Stimulated activated CD4-positive, alpha-beta T cell treated with anti-CD3 and anti-CD28 coated beads, Interleukin-4, amount 100 ng/mL, for 48 hours (primary cell): ENCODE data around the gene N4BP3.

Source experiments
- DNase-seq, 2 donors: peaks; one replicate each; pipeline ENCODE4 v3.0.0-alpha.2; 2020; ENCODE audit warnings: low read depth in 2 of 2

The N4BP3 gene

GRCh38 chr5:178098685-178099084, 14.6 kb upstream of the N4BP3 start:
- no peak for DNase-seq

DNA sequence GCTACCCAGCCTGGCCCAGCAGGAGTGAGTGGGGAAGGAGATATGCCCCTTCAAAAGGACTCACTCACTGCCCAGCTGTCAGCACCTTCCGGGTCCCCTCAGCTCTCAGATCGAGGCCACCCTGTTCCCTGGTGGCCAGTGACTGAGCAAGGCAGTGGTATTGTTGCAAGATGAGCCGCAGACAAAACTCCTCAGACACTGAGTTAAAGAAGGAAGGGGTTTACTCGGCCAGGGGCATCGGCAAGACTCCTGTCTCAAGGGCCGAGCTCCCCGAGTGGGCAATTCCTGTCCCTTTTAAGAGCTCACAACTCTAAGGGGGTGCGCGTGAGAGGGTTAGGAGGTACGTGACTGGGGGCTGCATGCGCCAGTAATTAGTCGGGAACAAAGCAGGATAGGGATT, 9.7 kb upstream of the N4BP3 start:
- DNase-seq: no peak

GRCh38 chr5:178104492-178104891, 8.8 kb upstream of the N4BP3 start:
- no peak for DNase-seq

GRCh38 chr5:178106086-178106485, 7.2 kb upstream of the N4BP3 start:
- no peak for DNase-seq

- no peak for DNase-seq
Measured at GRCh38 chr5:178106556-178107239, 6.6 kb upstream of the N4BP3 start.

DNA sequence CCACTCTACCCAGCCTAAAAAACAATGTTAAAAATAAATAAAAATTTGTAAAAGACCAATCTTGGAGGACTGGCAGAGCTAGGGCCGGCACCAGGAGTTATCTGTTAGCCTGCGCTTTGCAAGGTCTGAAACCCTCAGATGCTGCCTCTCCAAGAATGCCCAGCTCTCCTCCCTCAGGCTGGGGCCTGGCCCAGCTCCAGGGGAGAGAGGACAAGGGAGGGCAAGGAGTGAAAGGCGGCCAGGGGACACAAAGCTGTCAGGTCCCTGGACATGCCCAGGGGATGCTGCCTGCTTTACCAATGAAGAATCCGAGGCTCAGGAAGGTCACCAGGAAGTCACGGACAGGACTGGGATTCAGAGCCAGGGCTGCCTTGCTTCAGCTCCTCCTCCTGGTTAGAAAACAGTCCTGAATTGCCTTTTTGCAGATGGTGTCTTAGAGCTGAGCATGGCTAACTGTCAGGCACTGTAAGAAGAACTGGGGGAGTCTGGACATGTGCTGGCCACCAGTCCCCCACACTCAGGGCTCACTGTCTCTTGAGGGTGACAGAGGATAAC, 5.5 kb upstream of the N4BP3 start:
- no peak for DNase-seq

- no peak for DNase-seq
Measured at GRCh38 chr5:178108446-178108845, 4.9 kb upstream of the N4BP3 start.

GRCh38 chr5:178108966-178109365, 4.4 kb upstream of the N4BP3 start:
- no peak for DNase-seq

DNA sequence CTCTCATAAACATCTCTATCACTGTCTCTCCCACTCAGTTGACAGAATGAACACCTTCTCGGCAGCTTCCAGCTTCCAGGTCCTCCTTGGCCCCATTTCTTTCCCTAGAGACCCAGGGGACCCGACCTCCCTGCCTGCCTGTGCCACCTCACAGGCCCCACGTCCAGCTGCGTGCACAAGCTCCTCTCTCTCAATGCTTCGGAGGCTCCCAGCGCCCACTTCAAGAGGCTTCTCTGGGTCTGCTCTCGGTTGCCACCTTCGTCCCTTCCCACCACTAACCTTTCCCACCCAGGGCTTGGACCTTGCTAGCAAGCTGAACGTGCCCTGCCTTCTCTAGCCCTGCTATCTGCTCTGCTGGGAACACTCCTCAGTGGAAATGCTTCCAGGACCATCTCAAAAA, 2.8 kb upstream of the N4BP3 start:
- DNase-seq: no peak

- DNase-seq: no peak
Measured at GRCh38 chr5:178111925-178112324, 1.4 kb upstream of the N4BP3 start.

DNA sequence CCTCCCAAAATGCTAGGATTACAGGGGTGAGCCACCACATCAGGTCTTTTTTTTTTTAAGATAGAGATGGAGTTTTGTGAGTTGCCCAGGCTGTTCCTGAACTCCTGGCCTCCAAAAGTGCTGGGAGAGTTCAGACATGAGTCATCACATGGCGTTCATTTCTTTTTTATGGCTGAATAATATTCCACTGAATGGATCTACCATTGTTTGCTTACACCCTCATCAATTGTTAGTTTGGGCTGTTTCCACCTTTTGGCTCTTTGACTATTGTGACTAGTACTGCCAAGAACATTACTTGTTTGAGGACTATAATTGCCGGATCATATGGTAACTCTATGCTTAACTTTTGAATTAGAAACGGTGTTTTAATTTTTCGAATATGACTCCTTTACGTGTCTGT, 787 bp upstream of the N4BP3 start:
- no peak for DNase-seq

DNA sequence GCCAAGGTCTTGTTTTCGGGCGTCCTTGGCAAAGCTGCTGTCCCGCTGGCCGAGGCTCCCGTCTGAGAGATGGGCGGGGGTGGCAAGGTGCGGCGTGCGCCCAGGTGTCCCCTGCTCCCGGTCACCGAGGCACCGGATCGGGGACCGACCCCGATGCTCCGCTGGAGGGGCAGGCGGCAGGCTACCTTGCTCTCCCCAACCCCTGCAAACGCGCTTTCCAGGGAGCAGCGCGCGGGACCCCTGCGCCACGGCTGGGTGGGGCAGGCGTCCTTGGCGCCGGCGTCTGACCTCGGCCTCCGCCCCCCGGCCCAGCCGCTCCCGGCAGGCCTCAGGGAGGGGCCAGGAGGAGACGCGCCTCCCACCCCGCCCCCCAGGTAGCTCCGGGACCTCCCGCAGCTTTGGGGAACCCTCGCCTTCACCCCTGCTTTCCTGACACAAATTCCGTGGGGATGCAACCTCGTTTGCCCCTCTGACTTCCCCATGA, 551 bp downstream of the N4BP3 start:
- no peak for DNase-seq

DNA sequence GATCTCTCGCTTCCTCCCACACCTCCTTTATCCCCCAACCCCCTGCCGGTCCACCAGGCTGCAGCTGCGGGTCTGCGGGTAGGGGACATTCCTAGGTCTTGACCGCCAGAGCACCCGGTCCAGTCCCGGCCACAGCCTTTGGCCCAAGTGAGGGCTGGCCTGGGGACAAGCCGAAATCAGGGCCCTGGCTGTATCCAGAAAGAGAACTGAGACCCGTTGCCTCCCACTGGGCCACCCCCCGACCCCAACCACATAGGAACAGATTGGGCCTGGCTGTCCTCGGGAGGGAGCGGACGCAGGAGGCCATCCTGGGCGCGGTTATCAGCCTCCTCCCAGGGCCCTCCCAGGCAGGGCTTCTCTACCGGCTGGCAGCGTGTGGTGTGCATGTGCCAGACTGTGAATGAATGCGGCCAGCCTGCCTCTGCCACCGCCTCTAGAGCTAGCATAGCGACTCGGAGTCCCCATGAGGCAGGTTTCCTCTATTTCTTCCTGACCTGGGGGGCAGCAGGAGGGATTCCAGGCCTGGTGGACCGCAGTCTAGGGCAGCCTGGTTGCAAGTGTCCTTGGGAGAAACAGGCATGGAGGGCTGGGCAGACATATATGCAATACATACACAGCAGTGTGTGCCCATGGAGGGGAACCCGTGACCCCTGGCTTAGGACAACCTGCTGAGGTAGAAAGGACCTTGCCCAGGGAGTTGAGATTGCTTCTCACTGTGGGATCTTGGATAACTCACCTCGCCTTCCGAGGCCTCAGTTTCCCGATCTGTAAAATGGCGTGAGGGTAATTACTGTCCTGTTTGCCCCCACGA, 1.2 kb downstream of the N4BP3 start:
- DNase-seq: no peak

- no peak for DNase-seq
Measured at GRCh38 chr5:178115136-178115813, 1.9 kb downstream of the N4BP3 start.

DNA sequence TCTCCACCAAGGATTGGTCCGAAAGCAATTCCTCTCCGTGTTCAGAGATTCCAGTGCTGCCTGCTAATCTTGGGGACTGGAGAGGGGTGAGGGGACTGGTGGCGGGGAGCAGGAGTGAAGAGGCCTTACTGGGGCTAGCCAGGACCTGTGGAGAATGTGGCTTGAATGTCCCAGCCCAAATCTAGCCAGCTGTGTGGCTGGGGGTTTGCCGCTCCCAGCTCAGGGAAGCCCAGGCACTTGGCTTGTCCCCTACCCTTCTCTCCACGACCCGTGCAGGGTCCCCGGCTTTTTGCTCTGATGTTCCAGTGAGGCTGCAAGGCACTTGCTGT, 2.4 kb downstream of the N4BP3 start:
- no peak for DNase-seq

DNA sequence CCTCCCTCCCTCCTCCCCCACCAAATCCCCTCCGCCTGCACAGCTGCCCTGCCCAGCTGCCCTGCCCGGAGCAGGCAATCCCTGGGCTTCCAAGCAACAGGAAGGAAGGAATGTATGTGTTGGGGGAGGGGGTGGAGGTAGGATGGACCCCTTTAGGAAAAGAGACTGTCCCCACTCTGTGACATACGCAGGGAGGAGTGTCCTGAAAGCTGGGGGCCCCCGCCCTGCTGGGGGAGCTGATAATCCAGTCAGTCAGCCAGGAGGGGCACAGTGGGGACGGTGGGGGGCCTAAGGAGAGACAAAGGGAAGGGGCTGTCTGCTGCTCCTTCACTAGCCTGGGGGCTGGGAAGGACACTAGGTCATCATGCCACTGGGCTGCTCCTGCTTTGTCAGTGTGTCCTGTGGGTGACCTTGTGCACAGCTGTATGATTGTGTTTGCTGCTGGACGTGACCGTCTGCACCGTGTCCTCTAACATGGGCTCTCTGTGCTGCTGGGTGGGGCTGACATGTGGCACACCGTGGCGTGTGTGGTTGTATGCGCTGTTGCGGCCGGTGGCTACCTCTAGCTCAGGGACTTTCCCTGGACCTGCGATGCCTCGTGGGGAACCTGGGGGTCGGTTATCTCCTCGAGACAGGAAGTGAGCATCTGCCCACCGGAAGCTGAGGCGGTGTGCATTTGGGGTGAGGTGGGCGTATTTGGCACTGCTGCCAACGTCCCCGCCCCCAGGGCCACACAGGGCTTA, 3.0 kb downstream of the N4BP3 start:
- DNase-seq: peak in 1 of 2 donors; percentile 41

DNA sequence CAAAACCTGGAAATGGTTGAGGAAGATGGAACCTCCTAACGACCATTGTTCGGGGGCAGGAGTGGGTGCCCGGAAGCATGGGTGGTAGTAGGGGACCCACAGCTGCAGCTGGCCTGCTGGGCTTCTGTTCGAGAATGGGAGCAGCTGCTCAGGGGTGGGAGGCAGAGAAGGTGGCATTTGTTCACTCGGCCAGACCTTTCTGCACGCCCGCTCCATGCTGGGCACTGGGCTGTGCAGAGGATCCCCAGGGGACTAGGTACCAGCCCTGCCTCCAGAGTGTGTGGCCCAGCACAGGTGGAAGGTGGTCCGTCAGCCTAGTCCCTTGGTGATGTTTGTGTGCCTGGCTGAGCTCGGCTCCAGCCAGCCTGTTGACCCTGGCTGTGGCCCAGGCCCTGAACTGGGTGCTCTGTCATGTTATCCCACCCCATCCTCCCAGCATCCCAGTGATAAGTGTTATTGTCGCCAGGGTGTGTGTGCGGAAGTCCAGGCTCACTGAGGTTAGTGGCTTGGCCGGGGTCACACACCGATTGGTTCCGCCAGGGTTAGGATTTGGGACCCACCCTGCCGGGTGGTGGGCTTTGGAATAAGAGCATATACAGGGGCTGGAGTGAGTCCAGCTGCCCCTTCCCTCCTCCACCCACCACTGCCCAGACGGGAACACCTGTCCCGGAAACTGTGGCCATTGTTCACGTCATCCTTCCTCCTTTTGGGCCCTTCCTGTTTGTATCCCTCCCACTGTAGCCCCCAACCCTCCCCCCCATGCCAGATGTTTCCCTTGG, 4.8 kb downstream of the N4BP3 start:
- DNase-seq: no peak

- DNase-seq: no peak
Measured at GRCh38 chr5:178119915-178120606, 6.7 kb downstream of the N4BP3 start.

GRCh38 chr5:178120607-178121357, 7.5 kb downstream of the N4BP3 start:
- peak; percentile 74 to 78 for DNase-seq
